GM12878 (cell line): ENCODE results near the gene ZDHHC7. TPM values are rescaled to one million over a fixed set of nuclear protein-coding genes. Genes with fewer than 3 reads are reported as not detected.

Experiments used
- BACH1 ChIP-seq: fragments of 450-650 bp; IDR thresholded peaks from 2 replicates; pipeline ENCODE4 v1.6.1; 2017; ENCODE audit warnings: mild to moderate bottlenecking, borderline replicate concordance
- BCL3 ChIP-seq: IDR thresholded peaks from 2 replicates; pipeline ENCODE4 v1.6.1; 2011; ENCODE audit warnings: borderline replicate concordance, low read depth, mild to moderate bottlenecking, moderate library complexity, low read length; ENCODE audit not compliant: insufficient read depth, poor library complexity, severe bottlenecking
- EGR1 ChIP-seq, 2 experiments: IDR thresholded peaks; 1 replicate in 1 of 2; 2 replicates in 1 of 2; pipeline ENCODE4 v1.6.1; 2011 to 2012; ENCODE audit warnings: low read depth in 2 of 2, low read length in 2 of 2, borderline replicate concordance in 1 of 2, mild to moderate bottlenecking in 1 of 2, moderate library complexity in 1 of 2
- MEF2A ChIP-seq: IDR thresholded peaks from 2 replicates; pipeline ENCODE4 v1.6.1; 2011; ENCODE audit warnings: low read depth, mild to moderate bottlenecking, low read length, moderate library complexity; ENCODE audit not compliant: insufficient read depth
- NKRF ChIP-seq: fragments of 450-650 bp; conservative IDR thresholded peaks from 2 replicates; pipeline ENCODE4 v1.6.1; 2017; ENCODE audit warnings: mild to moderate bottlenecking, moderate library complexity
- PBX3 ChIP-seq: IDR thresholded peaks from 2 replicates; pipeline ENCODE4 v1.6.1; 2011; ENCODE audit warnings: mild to moderate bottlenecking, low read depth, low read length, moderate library complexity; ENCODE audit not compliant: insufficient replicate concordance
- POU2F2 ChIP-seq: IDR thresholded peaks from 3 replicates; pipeline ENCODE4 v1.6.1; 2011; ENCODE audit warnings: low read depth, mild to moderate bottlenecking, low read length, borderline replicate concordance
- SMAD1 ChIP-seq: fragments of 450-650 bp; IDR thresholded peaks from 2 replicates; pipeline ENCODE4 v1.6.1; 2018; ENCODE audit warnings: mild to moderate bottlenecking, low read depth; ENCODE audit not compliant: partially characterized antibody
- SMAD5 ChIP-seq: IDR thresholded peaks from 2 replicates; pipeline ENCODE4 v1.6.1; 2016; ENCODE audit warnings: antibody characterized with exemption, low read depth
- polyA plus RNA-seq, 11 experiments: library from polyadenylated mRNA; depleted of rRNA in 4 of 11; unstranded in 6 of 11; stranded (reverse) in 5 of 11; fragments of >200 nt; fragmentation: Nextera tagmentation in 4 of 11; fragmentation: Illumina TruSeq in 1 of 11; extraction: Ambion mirVana in 4 of 11; extraction: Trizol in 1 of 11; gene quantifications; 1 replicate in 1 of 11; 2 replicates in 10 of 11; pipeline versions ENCODE4 v1.2.1 to v1.2.3, GENCODE V29; 2011 to 2016; ENCODE audit warnings: inconsistent platforms in 2 of 11, missing spikeins in 2 of 11, low read depth in 1 of 11
- total RNA-seq, 4 experiments: library from RNA; depleted of rRNA in 3 of 4; stranded (reverse); fragments of >200 nt in 3 of 4; fragmentation: Illumina TruSeq in 1 of 4; extraction: Trizol in 1 of 4; gene quantifications; 2 replicates each; pipeline versions ENCODE4 v1.2.1 to v1.2.3, GENCODE V29; 2013 to 2021

Gene ZDHHC7
- total and polyA plus RNA-seq, 10 of the 15 experiments (the other 5 are each of a cell fraction or from before 2014, with no cell fraction given), result 0.87 to 26.0 (median 20.0) TPM

GRCh38 chr16:84985079-84986065, 26.0 kb downstream of the ZDHHC7 start (continued):
- TF ChIP-seq BCL3, result no peak
- TF ChIP-seq MEF2A, result no peak
- TF ChIP-seq SMAD1, result no peak
- TF ChIP-seq EGR1 (IDR thresholded peaks at IDR 0.05; ENCODE audit: borderline replicate concordance in 1 of 2, low read depth in 2 of 2, low read length in 2 of 2), result no peak
- TF ChIP-seq BACH1, result no peak
- no peak for TF ChIP-seq SMAD5
- no peak for TF ChIP-seq PBX3
- TF ChIP-seq NKRF, result no peak
- TF ChIP-seq POU2F2, result no peak
